Measurements from ENCODE around the gene FBXO8.

The FBXO8 gene

DNA sequence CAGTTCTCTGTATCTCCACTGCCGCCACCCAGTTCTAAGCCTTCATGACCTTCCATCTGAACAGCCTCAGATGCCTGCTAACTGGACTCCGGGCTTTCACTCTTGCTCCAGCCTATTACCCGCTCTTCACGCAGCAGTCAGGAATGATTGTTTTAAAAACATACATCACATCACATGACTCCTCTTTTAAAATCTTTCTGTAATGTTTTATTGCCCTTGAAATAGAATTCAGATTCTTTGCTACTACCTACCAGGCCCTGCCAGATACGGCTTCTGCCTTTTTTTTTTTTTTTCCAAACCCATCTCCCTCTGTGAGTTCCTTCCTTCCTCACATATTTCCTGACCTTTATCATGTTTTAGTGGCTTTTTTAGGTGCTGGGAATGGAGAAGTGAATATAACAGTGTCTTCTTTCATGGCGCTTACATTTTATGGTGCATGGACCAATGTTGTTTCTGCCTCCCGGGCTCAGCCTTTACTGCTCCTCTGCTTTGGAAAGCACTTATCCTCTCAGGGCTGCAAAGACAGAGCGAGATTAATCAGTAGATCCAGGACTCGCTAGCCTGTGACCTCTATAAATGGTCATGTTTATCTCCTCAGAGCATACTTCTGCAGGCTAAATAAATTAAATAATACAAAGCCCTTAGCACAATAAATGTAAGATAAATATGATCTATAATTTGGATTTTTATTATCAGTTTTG lies 58.0 kb downstream of the FBXO8 start:
- no peak overlapping the region for H3K4me3 ChIP-seq (ENCODE audit: low read depth in 1 of 2, low read length in 1 of 2)
- TF ChIP-seq, protein P1, sequence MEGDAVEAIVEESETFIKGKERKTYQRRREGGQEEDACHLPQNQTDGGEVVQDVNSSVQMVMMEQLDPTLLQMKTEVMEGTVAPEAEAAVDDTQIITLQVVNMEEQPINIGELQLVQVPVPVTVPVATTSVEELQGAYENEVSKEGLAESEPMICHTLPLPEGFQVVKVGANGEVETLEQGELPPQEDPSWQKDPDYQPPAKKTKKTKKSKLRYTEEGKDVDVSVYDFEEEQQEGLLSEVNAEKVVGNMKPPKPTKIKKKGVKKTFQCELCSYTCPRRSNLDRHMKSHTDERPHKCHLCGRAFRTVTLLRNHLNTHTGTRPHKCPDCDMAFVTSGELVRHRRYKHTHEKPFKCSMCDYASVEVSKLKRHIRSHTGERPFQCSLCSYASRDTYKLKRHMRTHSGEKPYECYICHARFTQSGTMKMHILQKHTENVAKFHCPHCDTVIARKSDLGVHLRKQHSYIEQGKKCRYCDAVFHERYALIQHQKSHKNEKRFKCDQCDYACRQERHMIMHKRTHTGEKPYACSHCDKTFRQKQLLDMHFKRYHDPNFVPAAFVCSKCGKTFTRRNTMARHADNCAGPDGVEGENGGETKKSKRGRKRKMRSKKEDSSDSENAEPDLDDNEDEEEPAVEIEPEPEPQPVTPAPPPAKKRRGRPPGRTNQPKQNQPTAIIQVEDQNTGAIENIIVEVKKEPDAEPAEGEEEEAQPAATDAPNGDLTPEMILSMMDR (IDR thresholded peaks at IDR 0.05): no peak
- no peak overlapping the region for H3K27ac ChIP-seq
- no peaks in the 10 kb centered on the region for H3K36me3 ChIP-seq
- H3K4me1 ChIP-seq (ENCODE audit: control insufficient read depth in 1 of 2, insufficient read depth in 1 of 2, low read depth in 1 of 2, low read length in 1 of 2): no peaks in the 10 kb centered on the region
- H3K27me3 ChIP-seq: peaks cover 88% of the 10 kb centered on the region
- no peaks in the 10 kb centered on the region for H3K9me3 ChIP-seq

DNA sequence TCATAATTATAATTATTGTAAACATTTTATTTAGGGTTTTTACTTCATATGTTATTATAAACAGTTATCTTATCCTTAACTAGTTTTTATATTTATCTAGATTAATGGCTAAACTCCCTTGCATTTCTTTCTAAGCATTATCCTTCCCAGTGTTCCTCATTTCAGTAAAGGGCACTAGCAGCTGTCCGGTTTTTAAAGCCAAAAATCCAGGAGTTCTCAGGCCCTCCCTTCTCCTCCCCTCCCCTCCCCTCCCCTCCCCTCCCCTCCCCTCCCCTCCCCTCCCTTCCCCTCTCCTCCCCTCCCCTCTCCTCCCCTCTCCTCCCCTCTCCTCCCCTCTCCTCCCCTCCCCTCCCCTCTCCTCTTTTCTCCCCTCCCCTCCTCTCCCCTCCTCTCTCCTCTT lies 58.9 kb downstream of the FBXO8 start:
- no peak overlapping the region for H3K4me3 ChIP-seq (ENCODE audit: low read depth in 1 of 2, low read length in 1 of 2)
- no peaks in the 10 kb centered on the region for H3K9me3 ChIP-seq
- TF ChIP-seq, protein P1 (IDR thresholded peaks at IDR 0.05): no peak
- no peaks in the 10 kb centered on the region for H3K36me3 ChIP-seq
- peaks cover 91% of the 10 kb centered on the region for H3K27me3 ChIP-seq
- no peak overlapping the region for H3K27ac ChIP-seq
- H3K4me1 ChIP-seq (ENCODE audit: control insufficient read depth in 1 of 2, insufficient read depth in 1 of 2, low read depth in 1 of 2, low read length in 1 of 2): no peaks in the 10 kb centered on the region

DNA sequence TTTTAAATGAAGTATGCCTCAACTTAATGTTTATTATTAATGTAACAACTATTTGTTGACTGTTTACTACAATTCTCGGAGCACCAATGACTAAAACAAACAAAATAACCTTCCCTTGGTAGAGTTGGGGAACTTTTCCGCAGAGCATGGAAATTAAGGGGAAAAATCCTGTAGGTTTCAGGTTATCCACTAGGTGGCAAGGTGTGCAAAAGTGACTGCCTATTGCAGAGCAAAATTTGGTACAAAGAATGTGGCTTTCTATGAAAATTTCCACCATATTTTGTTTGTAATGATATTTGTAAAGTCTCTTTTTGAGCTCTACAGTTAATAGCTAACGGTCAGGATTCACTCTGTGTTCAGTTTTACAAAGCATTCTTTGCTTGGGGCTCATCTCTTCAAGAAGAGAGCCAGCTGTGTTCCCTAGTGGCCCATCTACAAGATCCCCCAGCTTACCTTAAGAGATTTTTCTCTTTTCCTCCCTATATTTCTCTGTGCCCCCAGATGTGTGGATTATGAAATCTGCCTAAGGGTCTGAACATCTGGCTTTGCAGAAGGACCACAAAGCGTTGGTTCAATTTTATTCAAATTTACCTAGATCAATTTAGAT lies 61.1 kb downstream of the FBXO8 start:
- H3K27me3 ChIP-seq: peaks cover 96% of the 10 kb centered on the region
- TF ChIP-seq, protein P1 (IDR thresholded peaks at IDR 0.05): no peak
- H3K4me1 ChIP-seq (ENCODE audit: control insufficient read depth in 1 of 2, insufficient read depth in 1 of 2, low read depth in 1 of 2, low read length in 1 of 2): no peaks in the 10 kb centered on the region
- no peak overlapping the region for H3K27ac ChIP-seq
- no peaks in the 10 kb centered on the region for H3K9me3 ChIP-seq
- H3K36me3 ChIP-seq: no peaks in the 10 kb centered on the region
- no peak overlapping the region for H3K4me3 ChIP-seq (ENCODE audit: low read depth in 1 of 2, low read length in 1 of 2)

DNA sequence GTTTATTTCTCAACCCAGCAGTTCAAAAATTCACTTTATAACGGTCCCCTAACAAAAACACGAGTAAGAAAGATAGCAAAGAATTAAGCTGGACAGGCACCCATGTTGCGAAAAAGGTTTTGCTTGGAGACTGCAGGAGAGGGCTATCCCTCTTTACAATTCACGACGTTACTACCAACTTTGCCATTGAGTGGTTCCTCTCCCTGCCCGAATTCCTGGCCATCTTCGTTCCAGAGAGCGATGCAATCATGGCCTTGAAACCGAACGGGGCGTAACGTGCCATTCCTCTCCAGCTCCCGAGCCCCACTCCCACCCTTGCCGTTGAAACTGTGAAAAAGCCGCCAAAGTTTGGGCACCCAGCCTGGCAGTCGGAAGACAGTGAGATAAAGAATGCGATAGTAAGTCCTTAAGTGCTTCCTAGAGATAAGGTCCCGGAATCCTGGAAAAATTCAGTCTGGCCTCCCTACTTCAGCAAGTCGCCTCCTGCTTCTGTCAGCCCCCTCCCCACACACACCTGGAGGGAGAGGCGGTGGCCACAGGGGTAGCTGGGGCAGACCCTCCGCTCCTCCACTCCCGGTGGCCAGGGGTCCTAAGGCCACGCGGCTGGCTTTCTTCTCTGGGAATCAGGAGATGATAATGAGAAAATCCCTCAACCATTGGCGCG lies 65.2 kb downstream of the FBXO8 start:
- TF ChIP-seq, protein P1 (IDR thresholded peaks at IDR 0.05): no peak
- Histone ChIP-seq H3K27me3 (peaks cover 100% of the 10 kb centered on the region), H3K4me1 (ENCODE audit: control insufficient read depth in 1 of 2, insufficient read depth in 1 of 2, low read depth in 1 of 2, low read length in 1 of 2) (peaks cover 0 to 10% of the 10 kb centered on the region in 2 experiments), H3K9me3 (no peaks in the 10 kb centered on the region), H3K36me3 (no peaks in the 10 kb centered on the region), H3K27ac (no peak overlapping the region), H3K4me3 (ENCODE audit: low read depth in 1 of 2, low read length in 1 of 2) (no peak overlapping the region)

DNA sequence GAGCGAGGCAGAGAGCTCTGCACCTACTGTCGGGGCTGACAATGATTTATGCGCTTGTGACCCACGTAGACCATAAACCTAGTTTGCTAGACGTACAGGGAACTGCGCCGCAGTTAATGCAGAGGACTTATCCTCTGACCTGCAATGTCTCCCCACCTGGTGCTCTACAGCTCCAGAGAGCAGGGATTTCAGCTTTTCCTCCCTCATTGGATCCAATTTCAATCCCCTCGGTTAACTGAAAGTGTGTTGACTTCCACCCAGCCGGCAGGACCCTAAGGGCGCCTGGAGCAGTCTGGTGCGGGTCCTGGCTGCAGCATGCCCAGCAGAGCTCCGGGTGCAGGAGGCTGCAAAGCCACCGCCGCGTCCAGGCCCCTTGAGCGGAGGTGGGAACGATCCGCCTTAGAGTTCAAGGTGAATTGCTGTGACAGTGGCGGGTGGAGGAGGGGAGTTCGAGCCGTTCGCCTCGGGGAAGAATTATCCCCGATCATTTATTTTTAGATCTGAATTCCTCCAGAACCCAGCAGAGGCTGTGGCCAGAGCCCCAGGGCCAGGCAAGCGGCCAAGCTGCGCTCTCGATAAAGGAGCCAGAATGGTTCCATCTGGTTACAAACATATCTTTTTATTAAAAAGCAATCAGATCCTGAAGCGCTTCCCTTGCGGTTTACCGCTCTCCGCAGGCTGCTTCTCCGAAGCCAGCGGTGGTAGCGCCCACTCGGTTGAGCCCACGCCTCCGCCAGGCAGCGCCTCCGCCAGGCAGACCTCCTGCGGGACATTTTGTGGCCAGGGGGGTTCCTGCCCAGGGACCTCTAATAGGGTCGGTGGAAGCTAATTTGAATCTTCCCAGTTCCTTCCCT lies 66.0 kb downstream of the FBXO8 start:
- H3K27me3 ChIP-seq: peaks cover 100% of the 10 kb centered on the region
- no peak overlapping the region for H3K4me3 ChIP-seq (ENCODE audit: low read depth in 1 of 2, low read length in 1 of 2)
- no peak overlapping the region for H3K27ac ChIP-seq
- H3K4me1 ChIP-seq (ENCODE audit: control insufficient read depth in 1 of 2, insufficient read depth in 1 of 2, low read depth in 1 of 2, low read length in 1 of 2): peaks cover 0 to 10% of the 10 kb centered on the region in 2 experiments
- no peaks in the 10 kb centered on the region for H3K9me3 ChIP-seq
- TF ChIP-seq, protein P1 (IDR thresholded peaks at IDR 0.05): no peak
- no peaks in the 10 kb centered on the region for H3K36me3 ChIP-seq

Measured in neutrophil (primary cell).